Lower leg skin (tissue), 3 donors: ENCODE measurements around the gene ABHD15.

Experiments
- POLR2A ChIP-seq, 2 donors: fragments of 450-650 bp; IDR thresholded peaks; one replicate each; pipeline ENCODE4 v1.6.1; 2016 to 2017; ENCODE audit warnings: antibody characterized with exemption in 2 of 2, mild to moderate bottlenecking in 1 of 2, moderate library complexity in 1 of 2
- TF ChIP-seq, protein P1 (sequence below), 3 donors: fragments of 450-650 bp; IDR thresholded peaks; one replicate each; pipeline ENCODE4 v1.5.1; 2016; ENCODE audit warnings: antibody characterized with exemption in 3 of 3, mild to moderate bottlenecking in 3 of 3, moderate library complexity in 2 of 3

DNA sequence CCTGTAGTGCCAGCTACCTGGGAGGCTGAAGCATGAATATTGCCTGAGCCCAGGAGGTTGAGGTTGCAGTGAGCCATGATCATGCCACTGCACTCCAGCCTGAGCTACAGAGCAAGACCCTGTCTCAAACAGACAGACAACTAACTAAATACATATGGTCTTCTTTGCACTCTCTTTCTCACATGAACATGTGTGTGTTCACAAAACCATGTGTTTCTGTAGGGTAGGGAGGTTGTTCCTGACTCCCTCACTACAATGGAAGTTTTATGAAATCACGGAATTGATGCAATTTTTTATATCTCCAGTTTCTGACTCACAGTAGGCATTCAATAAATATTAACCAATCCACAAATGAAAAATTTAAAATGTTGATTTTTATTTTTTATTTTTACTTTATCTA lies 48.5 kb downstream of the ABHD15 start:
- TF ChIP-seq, protein P1, sequence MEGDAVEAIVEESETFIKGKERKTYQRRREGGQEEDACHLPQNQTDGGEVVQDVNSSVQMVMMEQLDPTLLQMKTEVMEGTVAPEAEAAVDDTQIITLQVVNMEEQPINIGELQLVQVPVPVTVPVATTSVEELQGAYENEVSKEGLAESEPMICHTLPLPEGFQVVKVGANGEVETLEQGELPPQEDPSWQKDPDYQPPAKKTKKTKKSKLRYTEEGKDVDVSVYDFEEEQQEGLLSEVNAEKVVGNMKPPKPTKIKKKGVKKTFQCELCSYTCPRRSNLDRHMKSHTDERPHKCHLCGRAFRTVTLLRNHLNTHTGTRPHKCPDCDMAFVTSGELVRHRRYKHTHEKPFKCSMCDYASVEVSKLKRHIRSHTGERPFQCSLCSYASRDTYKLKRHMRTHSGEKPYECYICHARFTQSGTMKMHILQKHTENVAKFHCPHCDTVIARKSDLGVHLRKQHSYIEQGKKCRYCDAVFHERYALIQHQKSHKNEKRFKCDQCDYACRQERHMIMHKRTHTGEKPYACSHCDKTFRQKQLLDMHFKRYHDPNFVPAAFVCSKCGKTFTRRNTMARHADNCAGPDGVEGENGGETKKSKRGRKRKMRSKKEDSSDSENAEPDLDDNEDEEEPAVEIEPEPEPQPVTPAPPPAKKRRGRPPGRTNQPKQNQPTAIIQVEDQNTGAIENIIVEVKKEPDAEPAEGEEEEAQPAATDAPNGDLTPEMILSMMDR (IDR thresholded peaks at IDR 0.05): no peak
- no peak for TF ChIP-seq POLR2A (IDR thresholded peaks at IDR 0.05)
